WTC11 (cell line): ENCODE measurements around the gene HCST. TPM values are rescaled to one million over a fixed set of nuclear protein-coding genes. Genes with fewer than 3 reads are reported as not detected.
"Not testable (repeated sequence)": the region's sequence is repeated elsewhere in the genome, so short reads cannot be mapped to it uniquely, and the experiment has no call there.

Source experiments
- ATAC-seq: fragments of 200-7000 bp; cut with Tn5 transposase; 2 replicates; pipeline ENCODE4 v1.10.0; 2021; ENCODE audit warnings: mild to moderate bottlenecking, moderate library complexity
- CTCF ChIA-PET: fragments of 300-600 bp; sonication (Branson Sonifier 250); formaldehyde crosslinking; loops from one replicate; lab custom pipeline; 2021; ENCODE audit warnings: antibody characterized with exemption; lab: Charles Lee
- POLR2A ChIA-PET: fragments of 350-600 bp; sonication (Branson Sonifier 250); formaldehyde crosslinking; loops from one replicate; lab custom pipeline; 2021; ENCODE audit warnings: antibody characterized with exemption; lab: Charles Lee
- DNase-seq: peaks from one replicate; pipeline ENCODE4 v3.0.0; 2021; ENCODE audit warnings: low spot score
- H3K27ac Mint-ChIP-seq: 2 replicates; pipeline ENCODE4 v1.8.0; 2021; ENCODE audit warnings: mixed read lengths
- H3K27me3 Mint-ChIP-seq: 2 replicates; pipeline ENCODE4 v1.8.0; 2021; ENCODE audit warnings: low read depth, mild to moderate bottlenecking, moderate library complexity, mixed read lengths
- H3K36me3 Mint-ChIP-seq: 2 replicates; pipeline ENCODE4 v1.8.0; 2021; ENCODE audit warnings: mixed read lengths
- H3K4me1 Mint-ChIP-seq: 2 replicates; pipeline ENCODE4 v1.8.0; 2022; ENCODE audit warnings: mixed read lengths
- H3K4me3 Mint-ChIP-seq: 2 replicates; pipeline ENCODE4 v1.8.0; 2021; ENCODE audit warnings: mild to moderate bottlenecking, moderate library complexity, mixed read lengths
- H3K9me3 Mint-ChIP-seq: 2 replicates; pipeline ENCODE4 v1.8.0; 2021; ENCODE audit warnings: mixed read lengths
- ELF4 ChIP-seq: sonication (generic); formaldehyde crosslinking; IDR thresholded peaks from 2 replicates; pipeline ENCODE4 v1.8.1; 2022; ENCODE audit warnings: low read depth, mild to moderate bottlenecking, moderate library complexity, missing genetic modification reagents
- ETV6 ChIP-seq: sonication (generic); formaldehyde crosslinking; IDR thresholded peaks from 2 replicates; pipeline ENCODE4 v1.8.1; 2022; ENCODE audit warnings: mild to moderate bottlenecking, missing genetic modification reagents
- FOXK1 ChIP-seq: sonication (generic); formaldehyde crosslinking; IDR thresholded peaks from 2 replicates; pipeline ENCODE4 v1.8.0; 2022; ENCODE audit warnings: mild to moderate bottlenecking, moderate library complexity, missing genetic modification reagents
- FOXP1 ChIP-seq: sonication (generic); formaldehyde crosslinking; IDR thresholded peaks from 2 replicates; pipeline ENCODE4 v1.8.0; 2022; ENCODE audit warnings: missing genetic modification reagents, mild to moderate bottlenecking, moderate library complexity, borderline replicate concordance
- GRHL2 ChIP-seq: fragments of 250-450 bp; sonication (Bioruptor Pico); IDR thresholded peaks from 2 replicates; pipeline ENCODE4 v1.8.0; 2022; ENCODE audit warnings: mild to moderate bottlenecking, moderate library complexity; ENCODE audit not compliant: insufficient replicate concordance, severe bottlenecking
- HMGA2 ChIP-seq: fragments of 250-450 bp; sonication (Bioruptor Pico); IDR thresholded peaks from 2 replicates; pipeline ENCODE4 v1.4.0; 2021; ENCODE audit warnings: mild to moderate bottlenecking, moderate library complexity
- KAT7 ChIP-seq: sonication (generic); formaldehyde crosslinking; IDR thresholded peaks from 2 replicates; pipeline ENCODE4 v1.8.1; 2023; ENCODE audit warnings: missing genetic modification reagents, mild to moderate bottlenecking, borderline replicate concordance
- NFE2L1 ChIP-seq: sonication (generic); formaldehyde crosslinking; IDR thresholded peaks from 2 replicates; pipeline ENCODE4 v1.8.1; 2023; ENCODE audit warnings: missing genetic modification reagents
- NR1H2 ChIP-seq: sonication (generic); formaldehyde crosslinking; IDR thresholded peaks from 2 replicates; pipeline ENCODE4 v1.9.0; 2021; ENCODE audit warnings: mild to moderate bottlenecking, moderate library complexity, missing genetic modification reagents
- NR2C2 ChIP-seq: sonication (generic); formaldehyde crosslinking; IDR thresholded peaks from 2 replicates; pipeline ENCODE4 v1.8.0; 2022; ENCODE audit warnings: mild to moderate bottlenecking, missing genetic modification reagents
- RELA ChIP-seq: sonication (generic); formaldehyde crosslinking; IDR thresholded peaks from 2 replicates; pipeline ENCODE4 v1.8.1; 2022; ENCODE audit warnings: missing genetic modification reagents, mild to moderate bottlenecking, borderline replicate concordance
- SMAD3 ChIP-seq: sonication (generic); formaldehyde crosslinking; IDR thresholded peaks from 2 replicates; pipeline ENCODE4 v1.8.0; 2022; ENCODE audit warnings: missing genetic modification reagents, mild to moderate bottlenecking, borderline replicate concordance
- ZNF423 ChIP-seq: fragments of 250-450 bp; sonication (Bioruptor Pico); IDR thresholded peaks from 2 replicates; pipeline ENCODE4 v2.1.2; 2022; ENCODE audit warnings: mild to moderate bottlenecking, moderate library complexity
- total RNA-seq: library from RNA; stranded (reverse); gene quantifications from 3 replicates; pipeline ENCODE4 v1.2.3, GENCODE V29; 2021
- TF ChIP-seq, protein P1 (sequence below): sonication (generic); formaldehyde crosslinking; IDR thresholded peaks from 2 replicates; pipeline ENCODE4 v1.8.1; 2022; ENCODE audit warnings: missing genetic modification reagents, borderline replicate concordance
- TF ChIP-seq, protein P2 (sequence below): sonication (generic); formaldehyde crosslinking; IDR thresholded peaks from 2 replicates; pipeline ENCODE4 v1.8.0; 2022; ENCODE audit warnings: mild to moderate bottlenecking, missing genetic modification reagents
- TF ChIP-seq, protein P3 (sequence below): sonication (generic); formaldehyde crosslinking; IDR thresholded peaks from 2 replicates; pipeline ENCODE4 v1.8.0; 2022; ENCODE audit warnings: mild to moderate bottlenecking, missing genetic modification reagents
- TF ChIP-seq, protein P4 (sequence below): sonication (generic); formaldehyde crosslinking; IDR thresholded peaks from 2 replicates; pipeline ENCODE4 v1.8.1; 2022; ENCODE audit warnings: mild to moderate bottlenecking, missing genetic modification reagents, moderate library complexity, borderline replicate concordance
- TF ChIP-seq, protein P5 (sequence below): fragments of 250-450 bp; sonication (Bioruptor Pico); IDR thresholded peaks from 2 replicates; pipeline ENCODE4 v1.9.0; 2021; ENCODE audit warnings: mild to moderate bottlenecking
- TF ChIP-seq, protein P6 (sequence below): sonication (generic); formaldehyde crosslinking; IDR thresholded peaks from 2 replicates; pipeline ENCODE4 v1.8.1; 2023; ENCODE audit warnings: mild to moderate bottlenecking, missing genetic modification reagents
- TF ChIP-seq, protein P7 (sequence below): fragments of 200-600 bp; IDR thresholded peaks from 2 replicates; pipeline ENCODE4 v1.8.0; 2022; ENCODE audit warnings: antibody characterized with exemption

Gene HCST
- total RNA-seq, 1 experiment from 2014 or later, result 1.9 TPM

DNA sequence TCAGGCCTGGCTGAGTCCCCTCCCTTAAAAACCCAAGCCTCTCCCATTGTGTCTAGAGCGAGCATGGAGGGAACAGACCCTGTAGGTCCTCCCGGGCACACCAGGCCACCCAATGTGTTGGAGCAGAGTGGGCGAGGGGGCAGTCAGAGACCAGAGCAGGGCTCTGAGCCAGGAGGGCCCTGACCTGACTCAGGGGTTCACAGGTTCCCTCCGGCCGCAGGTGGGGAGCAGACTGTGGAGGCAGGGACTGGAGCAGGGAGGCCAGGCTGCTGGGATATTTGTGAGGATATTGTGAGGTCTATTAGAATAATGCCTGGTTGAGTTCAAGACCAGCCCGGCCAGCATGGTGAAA is 7.3 kb downstream of the HCST start:
- Mint-ChIP-seq H3K9me3 (no peaks in the 10 kb centered on the region), H3K27ac (no peak overlapping the region), H3K27me3 (no peaks in the 10 kb centered on the region), H3K4me3 (no peak overlapping the region), H3K36me3 (no peaks in the 10 kb centered on the region), H3K4me1 (peaks cover 17% of the 10 kb centered on the region)
- ChIA-PET POLR2A (no interaction called here), CTCF (no interaction called here)
- ATAC-seq (no peak), DNase-seq (no peak)
- no peak for TF ChIP-seq FOXP1 (CRISPR knock-in tag)
- no peak for TF ChIP-seq GRHL2 (CRISPR knock-in tag)
- TF ChIP-seq, protein P1, sequence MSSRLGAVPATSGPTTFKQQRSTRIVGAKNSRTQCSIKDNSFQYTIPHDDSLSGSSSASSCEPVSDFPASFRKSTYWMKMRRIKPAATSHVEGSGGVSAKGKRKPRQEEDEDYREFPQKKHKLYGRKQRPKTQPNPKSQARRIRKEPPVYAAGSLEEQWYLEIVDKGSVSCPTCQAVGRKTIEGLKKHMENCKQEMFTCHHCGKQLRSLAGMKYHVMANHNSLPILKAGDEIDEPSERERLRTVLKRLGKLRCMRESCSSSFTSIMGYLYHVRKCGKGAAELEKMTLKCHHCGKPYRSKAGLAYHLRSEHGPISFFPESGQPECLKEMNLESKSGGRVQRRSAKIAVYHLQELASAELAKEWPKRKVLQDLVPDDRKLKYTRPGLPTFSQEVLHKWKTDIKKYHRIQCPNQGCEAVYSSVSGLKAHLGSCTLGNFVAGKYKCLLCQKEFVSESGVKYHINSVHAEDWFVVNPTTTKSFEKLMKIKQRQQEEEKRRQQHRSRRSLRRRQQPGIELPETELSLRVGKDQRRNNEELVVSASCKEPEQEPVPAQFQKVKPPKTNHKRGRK (CRISPR knock-in tag), result no peak
- no peak for TF ChIP-seq NR2C2
- TF ChIP-seq, protein P2, sequence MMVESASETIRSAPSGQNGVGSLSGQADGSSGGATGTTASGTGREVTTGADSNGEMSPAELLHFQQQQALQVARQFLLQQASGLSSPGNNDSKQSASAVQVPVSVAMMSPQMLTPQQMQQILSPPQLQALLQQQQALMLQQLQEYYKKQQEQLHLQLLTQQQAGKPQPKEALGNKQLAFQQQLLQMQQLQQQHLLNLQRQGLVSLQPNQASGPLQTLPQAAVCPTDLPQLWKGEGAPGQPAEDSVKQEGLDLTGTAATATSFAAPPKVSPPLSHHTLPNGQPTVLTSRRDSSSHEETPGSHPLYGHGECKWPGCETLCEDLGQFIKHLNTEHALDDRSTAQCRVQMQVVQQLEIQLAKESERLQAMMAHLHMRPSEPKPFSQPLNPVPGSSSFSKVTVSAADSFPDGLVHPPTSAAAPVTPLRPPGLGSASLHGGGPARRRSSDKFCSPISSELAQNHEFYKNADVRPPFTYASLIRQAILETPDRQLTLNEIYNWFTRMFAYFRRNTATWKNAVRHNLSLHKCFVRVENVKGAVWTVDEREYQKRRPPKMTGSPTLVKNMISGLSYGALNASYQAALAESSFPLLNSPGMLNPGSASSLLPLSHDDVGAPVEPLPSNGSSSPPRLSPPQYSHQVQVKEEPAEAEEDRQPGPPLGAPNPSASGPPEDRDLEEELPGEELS (CRISPR knock-in tag), result no peak
- no peak for TF ChIP-seq RELA (CRISPR knock-in tag)
- TF ChIP-seq KAT7 (CRISPR knock-in tag), result no peak
- no peak for TF ChIP-seq FOXK1 (CRISPR knock-in tag)
- no peak for TF ChIP-seq NFE2L1 (CRISPR knock-in tag)
- no peak for TF ChIP-seq SMAD3 (CRISPR knock-in tag)
- no peak for TF ChIP-seq ELF4 (CRISPR knock-in tag)
- TF ChIP-seq, protein P3, sequence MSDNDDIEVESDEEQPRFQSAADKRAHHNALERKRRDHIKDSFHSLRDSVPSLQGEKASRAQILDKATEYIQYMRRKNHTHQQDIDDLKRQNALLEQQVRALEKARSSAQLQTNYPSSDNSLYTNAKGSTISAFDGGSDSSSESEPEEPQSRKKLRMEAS, result no peak
- TF ChIP-seq, protein P4, sequence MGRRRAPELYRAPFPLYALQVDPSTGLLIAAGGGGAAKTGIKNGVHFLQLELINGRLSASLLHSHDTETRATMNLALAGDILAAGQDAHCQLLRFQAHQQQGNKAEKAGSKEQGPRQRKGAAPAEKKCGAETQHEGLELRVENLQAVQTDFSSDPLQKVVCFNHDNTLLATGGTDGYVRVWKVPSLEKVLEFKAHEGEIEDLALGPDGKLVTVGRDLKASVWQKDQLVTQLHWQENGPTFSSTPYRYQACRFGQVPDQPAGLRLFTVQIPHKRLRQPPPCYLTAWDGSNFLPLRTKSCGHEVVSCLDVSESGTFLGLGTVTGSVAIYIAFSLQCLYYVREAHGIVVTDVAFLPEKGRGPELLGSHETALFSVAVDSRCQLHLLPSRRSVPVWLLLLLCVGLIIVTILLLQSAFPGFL, result no peak
- TF ChIP-seq NR1H2, result no peak
- TF ChIP-seq, protein P5, sequence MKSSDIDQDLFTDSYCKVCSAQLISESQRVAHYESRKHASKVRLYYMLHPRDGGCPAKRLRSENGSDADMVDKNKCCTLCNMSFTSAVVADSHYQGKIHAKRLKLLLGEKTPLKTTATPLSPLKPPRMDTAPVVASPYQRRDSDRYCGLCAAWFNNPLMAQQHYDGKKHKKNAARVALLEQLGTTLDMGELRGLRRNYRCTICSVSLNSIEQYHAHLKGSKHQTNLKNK (CRISPR knock-in tag), result no peak

DNA sequence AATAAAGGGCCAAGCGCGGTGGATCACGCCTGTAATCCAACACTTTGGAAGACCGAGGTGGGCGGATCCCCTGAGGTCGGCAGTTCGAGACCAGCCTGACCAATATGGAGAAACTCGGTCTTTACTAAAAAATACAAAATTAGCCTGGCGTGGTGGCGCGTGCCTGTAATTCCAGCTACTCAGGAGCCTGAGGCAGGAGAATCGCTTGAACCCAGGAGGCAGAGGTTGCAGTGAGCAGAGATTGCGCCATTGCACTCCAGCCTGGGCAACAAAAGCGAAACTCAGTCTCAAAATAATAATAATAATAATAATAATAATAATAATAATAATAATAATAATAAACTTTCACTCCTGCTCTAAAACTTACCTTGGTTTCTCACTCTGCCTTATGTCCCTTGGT is 8.0 kb downstream of the HCST start:
- peak; percentile 55; the same call in 1 of the 2 replicates for TF ChIP-seq HMGA2
- H3K4me3 Mint-ChIP-seq, H3K27me3 Mint-ChIP-seq, DNase-seq, ATAC-seq, POLR2A ChIA-PET, H3K36me3 Mint-ChIP-seq, H3K27ac Mint-ChIP-seq, H3K9me3 Mint-ChIP-seq: not testable (repeated sequence)
- H3K4me1 Mint-ChIP-seq, result peaks cover 17% of the 10 kb centered on the region
- CTCF ChIA-PET, result interaction anchor here (0.7 to 1.3 kb wide), 2 partner anchors 21 to 98 kb away, joined by 3 to 4 read pairs; no protein-coding TSS in a partner anchor

DNA sequence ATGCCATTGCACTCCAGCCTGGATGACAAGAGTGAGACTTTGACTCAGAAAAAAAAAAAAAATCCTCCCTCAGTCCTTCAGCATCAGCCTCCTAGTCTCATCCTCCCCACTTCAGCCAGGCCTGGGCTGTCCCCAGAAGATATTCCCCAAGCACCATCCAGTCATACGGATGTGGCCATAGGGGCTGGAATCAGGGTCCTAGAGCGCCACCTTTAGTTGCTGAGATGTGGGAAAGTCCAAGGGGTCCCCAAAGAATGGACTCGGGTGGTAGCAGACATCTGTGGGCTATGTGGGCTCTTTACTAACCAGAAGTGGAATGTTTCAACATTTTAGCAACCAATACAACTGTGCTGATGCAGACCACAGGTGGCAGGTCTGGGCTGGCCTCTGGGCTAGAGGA is 8.8 kb downstream of the HCST start:
- H3K27me3 Mint-ChIP-seq, result peaks cover 2% of the 10 kb centered on the region; the same call in 1 of the 2 replicates
- H3K9me3 Mint-ChIP-seq, result no peaks in the 10 kb centered on the region
- H3K36me3 Mint-ChIP-seq, result no peaks in the 10 kb centered on the region
- ATAC-seq, result peak; percentile 76
- ChIA-PET POLR2A (no interaction called here), CTCF (interaction anchor here (0.7 to 1.3 kb wide), 2 partner anchors 20 to 99 kb away, joined by 3 to 4 read pairs; no protein-coding TSS in a partner anchor)
- H3K4me1 Mint-ChIP-seq, result peaks cover 17% of the 10 kb centered on the region
- DNase-seq, result peak; percentile 54
- no peak overlapping the region for H3K27ac Mint-ChIP-seq
- H3K4me3 Mint-ChIP-seq, result no peak overlapping the region
- no peak for TF ChIP-seq ZNF423 (CRISPR knock-in tag)
- TF ChIP-seq, protein P6, sequence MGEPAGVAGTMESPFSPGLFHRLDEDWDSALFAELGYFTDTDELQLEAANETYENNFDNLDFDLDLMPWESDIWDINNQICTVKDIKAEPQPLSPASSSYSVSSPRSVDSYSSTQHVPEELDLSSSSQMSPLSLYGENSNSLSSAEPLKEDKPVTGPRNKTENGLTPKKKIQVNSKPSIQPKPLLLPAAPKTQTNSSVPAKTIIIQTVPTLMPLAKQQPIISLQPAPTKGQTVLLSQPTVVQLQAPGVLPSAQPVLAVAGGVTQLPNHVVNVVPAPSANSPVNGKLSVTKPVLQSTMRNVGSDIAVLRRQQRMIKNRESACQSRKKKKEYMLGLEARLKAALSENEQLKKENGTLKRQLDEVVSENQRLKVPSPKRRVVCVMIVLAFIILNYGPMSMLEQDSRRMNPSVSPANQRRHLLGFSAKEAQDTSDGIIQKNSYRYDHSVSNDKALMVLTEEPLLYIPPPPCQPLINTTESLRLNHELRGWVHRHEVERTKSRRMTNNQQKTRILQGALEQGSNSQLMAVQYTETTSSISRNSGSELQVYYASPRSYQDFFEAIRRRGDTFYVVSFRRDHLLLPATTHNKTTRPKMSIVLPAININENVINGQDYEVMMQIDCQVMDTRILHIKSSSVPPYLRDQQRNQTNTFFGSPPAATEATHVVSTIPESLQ (CRISPR knock-in tag), result no peak
- TF ChIP-seq ETV6 (CRISPR knock-in tag), result no peak
- TF ChIP-seq, protein P7, sequence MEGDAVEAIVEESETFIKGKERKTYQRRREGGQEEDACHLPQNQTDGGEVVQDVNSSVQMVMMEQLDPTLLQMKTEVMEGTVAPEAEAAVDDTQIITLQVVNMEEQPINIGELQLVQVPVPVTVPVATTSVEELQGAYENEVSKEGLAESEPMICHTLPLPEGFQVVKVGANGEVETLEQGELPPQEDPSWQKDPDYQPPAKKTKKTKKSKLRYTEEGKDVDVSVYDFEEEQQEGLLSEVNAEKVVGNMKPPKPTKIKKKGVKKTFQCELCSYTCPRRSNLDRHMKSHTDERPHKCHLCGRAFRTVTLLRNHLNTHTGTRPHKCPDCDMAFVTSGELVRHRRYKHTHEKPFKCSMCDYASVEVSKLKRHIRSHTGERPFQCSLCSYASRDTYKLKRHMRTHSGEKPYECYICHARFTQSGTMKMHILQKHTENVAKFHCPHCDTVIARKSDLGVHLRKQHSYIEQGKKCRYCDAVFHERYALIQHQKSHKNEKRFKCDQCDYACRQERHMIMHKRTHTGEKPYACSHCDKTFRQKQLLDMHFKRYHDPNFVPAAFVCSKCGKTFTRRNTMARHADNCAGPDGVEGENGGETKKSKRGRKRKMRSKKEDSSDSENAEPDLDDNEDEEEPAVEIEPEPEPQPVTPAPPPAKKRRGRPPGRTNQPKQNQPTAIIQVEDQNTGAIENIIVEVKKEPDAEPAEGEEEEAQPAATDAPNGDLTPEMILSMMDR, result 0 out of 2 replicates have a peak, but pooled peaks have one; percentile 14
